Esophagus squamous epithelium (tissue), 4 donors: ENCODE data around the gene TRNAU1AP.

ENCODE experiments used
- CTCF ChIP-seq, 6 experiments: fragments of 450-650 bp in 4 of 6; fragments of 200-600 bp in 2 of 6; sonication (generic) in 2 of 6; IDR thresholded peaks; one replicate each; pipeline ENCODE4 v1.5.1; 2016 to 2019; ENCODE audit warnings: antibody characterized with exemption in 6 of 6, mild to moderate bottlenecking in 4 of 6, moderate library complexity in 4 of 6
- POLR2A ChIP-seq, 4 donors: fragments of 450-650 bp; IDR thresholded peaks; one replicate each; pipeline ENCODE4 v1.6.1; 2017; ENCODE audit warnings: antibody characterized with exemption in 4 of 4, mild to moderate bottlenecking in 4 of 4, moderate library complexity in 3 of 4

- TF ChIP-seq CTCF (IDR thresholded peaks at IDR 0.05) (no peak), POLR2A (IDR thresholded peaks at IDR 0.05) (no peak)
These were observed 22.4 kb upstream of the TRNAU1AP start for GRCh38 chr1:28530456-28530855.
